ENCODE measurements around the gene RBKS.

Gene RBKS

GRCh38 chr2:27739058-27739373 is 151.2 kb downstream of the RBKS start:
- Histone ChIP-seq H4K20me1 (ENCODE audit: insufficient read depth) (no peaks in the 10 kb centered on the region), H3K36me3 (ENCODE audit: insufficient read depth) (no peaks in the 10 kb centered on the region), H3K27me3 (ENCODE audit: insufficient read depth, low read depth) (no peaks in the 10 kb centered on the region), H2AFZ (ENCODE audit: low read depth) (no peak overlapping the region), H3K9ac (no peak overlapping the region), H3K27ac (no peak overlapping the region), H3K79me2 (ENCODE audit: insufficient read depth, low read depth) (no peaks in the 10 kb centered on the region), H3K4me1 (ENCODE audit: low read depth, poor library complexity, severe bottlenecking) (no peaks in the 10 kb centered on the region), H3K4me3 (IDR thresholded peaks at IDR 0.05; ENCODE audit: insufficient read depth, low read depth, low read length) (no peak overlapping the region), H3K4me2 (no peak overlapping the region)
- TF ChIP-seq CTCF (conservative IDR thresholded peaks at IDR 0.05; ENCODE audit: low read depth, low read length): no peak

- Histone ChIP-seq H3K4me3 (IDR thresholded peaks at IDR 0.05; ENCODE audit: insufficient read depth, low read depth, low read length) (no peak overlapping the region), H4K20me1 (ENCODE audit: insufficient read depth) (no peaks in the 10 kb centered on the region), H3K4me2 (no peak overlapping the region), H2AFZ (ENCODE audit: low read depth) (no peak overlapping the region), H3K79me2 (ENCODE audit: insufficient read depth, low read depth) (no peaks in the 10 kb centered on the region), H3K36me3 (ENCODE audit: insufficient read depth) (no peaks in the 10 kb centered on the region), H3K27me3 (ENCODE audit: insufficient read depth, low read depth) (no peaks in the 10 kb centered on the region), H3K27ac (no peak overlapping the region), H3K4me1 (ENCODE audit: low read depth, poor library complexity, severe bottlenecking) (no peaks in the 10 kb centered on the region), H3K9ac (no peak overlapping the region)
- no peak for TF ChIP-seq CTCF (conservative IDR thresholded peaks at IDR 0.05; ENCODE audit: low read depth, low read length)
Observed at GRCh38 chr2:27738349-27739057, 151.7 kb downstream of the RBKS start.

- no peak overlapping the region for H2AFZ ChIP-seq (ENCODE audit: low read depth)
- no peak overlapping the region for H3K27ac ChIP-seq
- no peak overlapping the region for H3K9ac ChIP-seq
- no peak overlapping the region for H3K4me3 ChIP-seq (IDR thresholded peaks at IDR 0.05; ENCODE audit: insufficient read depth, low read depth, low read length)
- no peaks in the 10 kb centered on the region for H4K20me1 ChIP-seq (ENCODE audit: insufficient read depth)
- no peaks in the 10 kb centered on the region for H3K4me1 ChIP-seq (ENCODE audit: low read depth, poor library complexity, severe bottlenecking)
- H3K36me3 ChIP-seq (ENCODE audit: insufficient read depth): no peaks in the 10 kb centered on the region
- no peak overlapping the region for H3K4me2 ChIP-seq
- no peak for TF ChIP-seq CTCF (conservative IDR thresholded peaks at IDR 0.05; ENCODE audit: low read depth, low read length)
- no peaks in the 10 kb centered on the region for H3K27me3 ChIP-seq (ENCODE audit: insufficient read depth, low read depth)
- H3K79me2 ChIP-seq (ENCODE audit: insufficient read depth, low read depth): no peaks in the 10 kb centered on the region
Observed at GRCh38 chr2:27737676-27738348, 152.4 kb downstream of the RBKS start.

- H3K4me1 ChIP-seq (ENCODE audit: low read depth, poor library complexity, severe bottlenecking): no peaks in the 10 kb centered on the region
- H2AFZ ChIP-seq (ENCODE audit: low read depth): no peak overlapping the region
- no peaks in the 10 kb centered on the region for H4K20me1 ChIP-seq (ENCODE audit: insufficient read depth)
- no peak for TF ChIP-seq CTCF (conservative IDR thresholded peaks at IDR 0.05; ENCODE audit: low read depth, low read length)
- H3K9ac ChIP-seq: no peak overlapping the region
- H3K79me2 ChIP-seq (ENCODE audit: insufficient read depth, low read depth): no peaks in the 10 kb centered on the region
- no peaks in the 10 kb centered on the region for H3K27me3 ChIP-seq (ENCODE audit: insufficient read depth, low read depth)
- no peak overlapping the region for H3K4me2 ChIP-seq
- no peaks in the 10 kb centered on the region for H3K36me3 ChIP-seq (ENCODE audit: insufficient read depth)
- H3K27ac ChIP-seq: no peak overlapping the region
- no peak overlapping the region for H3K4me3 ChIP-seq (IDR thresholded peaks at IDR 0.05; ENCODE audit: insufficient read depth, low read depth, low read length)
Observed at GRCh38 chr2:27736890-27737204, 153.3 kb downstream of the RBKS start.
